ENCODE results near the gene TEKT4. TPM values are rescaled to one million over a fixed set of nuclear protein-coding genes. Genes with fewer than 3 reads are reported as not detected.
A peak's percentile ranks its signal among the peaks of the same experiment; 100 is the strongest.

Gene TEKT4
- total RNA-seq, 1 experiment from 2014 or later: not detected

- peak; percentile 19 for ATAC-seq
- CTCF ChIA-PET: interaction anchor here (0.5 to 3.0 kb wide), 12 partner anchors 9 to 545 kb away, joined by 3 to 37 read pairs (median 5); no protein-coding TSS in a partner anchor
Measured at GRCh38 chr2:94870440-94871225, 597 bp upstream of the TEKT4 start.

GRCh38 chr2:94872088-94872618, 923 bp downstream of the TEKT4 start:
- ATAC-seq (no peak), DNase-seq (ENCODE audit: low spot score) (no peak)
- POLR2A ChIA-PET: no interaction called here
- no peak for TF ChIP-seq TEAD4 (CRISPR knock-in tag; IDR thresholded peaks at IDR 0.05)
- no peak for TF ChIP-seq ZBTB21 (CRISPR knock-in tag; IDR thresholded peaks at IDR 0.05; ENCODE audit: borderline replicate concordance)
- TF ChIP-seq E2F4 (CRISPR knock-in tag; IDR thresholded peaks at IDR 0.05; ENCODE audit: borderline replicate concordance, low read depth): no peak
- TF ChIP-seq ZNF532 (CRISPR knock-in tag; IDR thresholded peaks at IDR 0.05; ENCODE audit: borderline replicate concordance): no peak
- TF ChIP-seq PRDM15 (CRISPR knock-in tag; IDR thresholded peaks at IDR 0.05): no peak
- TF ChIP-seq FOXJ3 (CRISPR knock-in tag; IDR thresholded peaks at IDR 0.05; ENCODE audit: borderline replicate concordance): no peak
- TF ChIP-seq JAZF1 (CRISPR knock-in tag; IDR thresholded peaks at IDR 0.05): no peak
- no peak for TF ChIP-seq ELF4 (CRISPR knock-in tag; IDR thresholded peaks at IDR 0.05; ENCODE audit: low read depth)
- no peak for TF ChIP-seq NR3C1 (CRISPR knock-in tag; conservative IDR thresholded peaks at IDR 0.05; ENCODE audit: low read depth)
- TF ChIP-seq ZNF219 (CRISPR knock-in tag; IDR thresholded peaks at IDR 0.05; ENCODE audit: borderline replicate concordance): no peak
- no peak for TF ChIP-seq E2F5 (CRISPR knock-in tag; IDR thresholded peaks at IDR 0.05)
- no peak overlapping the region for H3K27ac Mint-ChIP-seq
- H3K36me3 Mint-ChIP-seq: no peaks in the 10 kb centered on the region
- H3K4me3 Mint-ChIP-seq: peak overlapping the region; percentile 41
- peaks cover 43% of the 10 kb centered on the region for H3K27me3 Mint-ChIP-seq (ENCODE audit: low read depth)
- H3K4me1 Mint-ChIP-seq: peaks cover 10% of the 10 kb centered on the region
- H3K9me3 Mint-ChIP-seq: no peaks in the 10 kb centered on the region
- CTCF ChIA-PET: interaction anchor here (1.1 to 3.1 kb wide), 10 partner anchors 9 to 207 kb away, joined by 3 to 37 read pairs (median 8); no protein-coding TSS in a partner anchor

More at GRCh38 chr2:94870440-94871225, 597 bp upstream of the TEKT4 start:
- peak overlapping the region; percentile 63 for H3K4me3 Mint-ChIP-seq
- TF ChIP-seq ZNF219 (CRISPR knock-in tag; IDR thresholded peaks at IDR 0.05; ENCODE audit: borderline replicate concordance): no peak
- peak; percentile 73 for TF ChIP-seq CTCF (IDR thresholded peaks at IDR 0.05)
- peak; percentile 87 for DNase-seq (ENCODE audit: low spot score)
- H3K27ac Mint-ChIP-seq: no peak overlapping the region; the same call in 1 of the 2 replicates
- no peaks in the 10 kb centered on the region for H3K36me3 Mint-ChIP-seq
- H3K4me1 Mint-ChIP-seq: peaks cover 10% of the 10 kb centered on the region
- POLR2A ChIA-PET: no interaction called here
- no peaks in the 10 kb centered on the region for H3K9me3 Mint-ChIP-seq
- H3K27me3 Mint-ChIP-seq (ENCODE audit: low read depth): peaks cover 47% of the 10 kb centered on the region
